Loucy (cell line): ENCODE measurements around the gene SGMS2.

Experiments used
- EZH2phosphoT487 ChIP-seq: fragments of 200-600 bp; IDR thresholded peaks from 2 replicates; pipeline ENCODE4 v1.6.1; 2018; ENCODE audit warnings: antibody characterized with exemption, mild to moderate bottlenecking, moderate library complexity, borderline replicate concordance
- TF ChIP-seq, protein P1 (sequence below): fragments of 200-600 bp; sonication (generic); conservative IDR thresholded peaks from 2 replicates; pipeline ENCODE4 v1.5.1; 2014; ENCODE audit warnings: mild to moderate bottlenecking, antibody characterized with exemption, low read length

DNA sequence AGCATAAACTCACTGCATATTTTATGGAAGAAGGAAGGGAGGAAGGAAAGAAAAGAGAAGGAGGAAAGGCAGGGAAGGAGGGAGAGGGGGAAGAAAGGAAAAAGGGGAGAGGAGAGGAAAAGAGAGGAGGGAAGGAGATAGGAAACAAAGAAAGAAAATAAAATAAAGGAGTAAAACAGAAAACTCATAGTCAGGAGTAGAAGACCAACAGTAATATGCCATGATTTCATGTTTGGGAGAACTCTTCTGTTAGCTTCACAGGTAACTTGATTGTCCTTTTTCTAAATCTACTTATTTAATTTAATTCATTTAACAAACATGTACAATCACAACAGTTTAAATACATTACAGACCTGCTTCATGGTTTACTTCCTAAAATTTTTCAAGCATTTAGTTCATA lies 46.8 kb upstream of the SGMS2 start:
- TF ChIP-seq, protein P1, sequence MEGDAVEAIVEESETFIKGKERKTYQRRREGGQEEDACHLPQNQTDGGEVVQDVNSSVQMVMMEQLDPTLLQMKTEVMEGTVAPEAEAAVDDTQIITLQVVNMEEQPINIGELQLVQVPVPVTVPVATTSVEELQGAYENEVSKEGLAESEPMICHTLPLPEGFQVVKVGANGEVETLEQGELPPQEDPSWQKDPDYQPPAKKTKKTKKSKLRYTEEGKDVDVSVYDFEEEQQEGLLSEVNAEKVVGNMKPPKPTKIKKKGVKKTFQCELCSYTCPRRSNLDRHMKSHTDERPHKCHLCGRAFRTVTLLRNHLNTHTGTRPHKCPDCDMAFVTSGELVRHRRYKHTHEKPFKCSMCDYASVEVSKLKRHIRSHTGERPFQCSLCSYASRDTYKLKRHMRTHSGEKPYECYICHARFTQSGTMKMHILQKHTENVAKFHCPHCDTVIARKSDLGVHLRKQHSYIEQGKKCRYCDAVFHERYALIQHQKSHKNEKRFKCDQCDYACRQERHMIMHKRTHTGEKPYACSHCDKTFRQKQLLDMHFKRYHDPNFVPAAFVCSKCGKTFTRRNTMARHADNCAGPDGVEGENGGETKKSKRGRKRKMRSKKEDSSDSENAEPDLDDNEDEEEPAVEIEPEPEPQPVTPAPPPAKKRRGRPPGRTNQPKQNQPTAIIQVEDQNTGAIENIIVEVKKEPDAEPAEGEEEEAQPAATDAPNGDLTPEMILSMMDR, result no peak
- no peak for TF ChIP-seq EZH2phosphoT487
